Esophagus muscularis mucosa (tissue), 4 donors: ENCODE results near the gene ABCC6.

Experiments used
- CTCF ChIP-seq, 3 experiments: fragments of 200-600 bp in 2 of 3; fragments of 450-650 bp in 1 of 3; sonication (generic) in 2 of 3; IDR thresholded peaks; one replicate each; pipeline ENCODE4 v1.5.1; 2017 to 2019; ENCODE audit warnings: antibody characterized with exemption in 3 of 3, mild to moderate bottlenecking in 2 of 3, moderate library complexity in 1 of 3
- EP300 ChIP-seq: sonication (generic); formaldehyde crosslinking; IDR thresholded peaks from one replicate; pipeline ENCODE4 v1.6.1; 2017; ENCODE audit warnings: antibody characterized with exemption
- POLR2A ChIP-seq: fragments of 450-650 bp; IDR thresholded peaks from one replicate; pipeline ENCODE4 v1.6.1; 2017; ENCODE audit warnings: antibody characterized with exemption, moderate library complexity, mild to moderate bottlenecking, low read depth

- TF ChIP-seq CTCF (IDR thresholded peaks at IDR 0.05) (no peak), EP300 (no peak), POLR2A (no peak)
Measured at GRCh38 chr16:16167927-16168326, 55.4 kb downstream of the ABCC6 start.
